GM18907 (cell line): ENCODE data around the gene CYP21A2.
"Not testable (repeated sequence)": the region's sequence is repeated elsewhere in the genome, so short reads cannot be mapped to it uniquely, and the experiment has no call there.

Source experiments
- ATAC-seq: cut with Tn5 transposase; IDR thresholded peaks from one replicate; pipeline ENCODE4 v1.9.1; 2021; ENCODE audit warnings: mild to moderate bottlenecking, moderate library complexity; ENCODE audit not compliant: unreplicated experiment

CYP21A2 gene

GRCh38 chr6:32050562-32050961 lies 12.3 kb downstream of the CYP21A2 start:
- no peak for ATAC-seq

GRCh38 chr6:32052626-32053025 lies 14.4 kb downstream of the CYP21A2 start:
- not testable (repeated sequence) for ATAC-seq

- ATAC-seq, result not testable (repeated sequence)
These were observed 15.1 kb downstream of the CYP21A2 start for GRCh38 chr6:32053314-32053713.

- not testable (repeated sequence) for ATAC-seq
These were observed 17.5 kb downstream of the CYP21A2 start for GRCh38 chr6:32055756-32056155.

- no peak for ATAC-seq
These were observed 18.0 kb downstream of the CYP21A2 start for GRCh38 chr6:32056254-32056653.

- ATAC-seq, result no peak
These were observed 19.8 kb downstream of the CYP21A2 start for GRCh38 chr6:32057966-32058365.

- no peak for ATAC-seq
These were observed 20.3 kb downstream of the CYP21A2 start for GRCh38 chr6:32058511-32058963.

GRCh38 chr6:32060966-32061655 lies 22.9 kb downstream of the CYP21A2 start:
- no peak for ATAC-seq

- no peak for ATAC-seq
These were observed 26.5 kb downstream of the CYP21A2 start for GRCh38 chr6:32064706-32065105.

GRCh38 chr6:32067521-32067920 lies 29.3 kb downstream of the CYP21A2 start:
- ATAC-seq, result not testable (repeated sequence)

- not testable (repeated sequence) for ATAC-seq
These were observed 30.1 kb downstream of the CYP21A2 start for GRCh38 chr6:32068315-32068714.

- ATAC-seq, result no peak
These were observed 30.7 kb downstream of the CYP21A2 start for GRCh38 chr6:32068867-32069266.

GRCh38 chr6:32069460-32069859 lies 31.2 kb downstream of the CYP21A2 start:
- ATAC-seq, result no peak

GRCh38 chr6:32069878-32070515 lies 31.8 kb downstream of the CYP21A2 start:
- ATAC-seq, result no peak

GRCh38 chr6:32070814-32071543 lies 32.8 kb downstream of the CYP21A2 start:
- no peak for ATAC-seq

GRCh38 chr6:32073101-32073500 lies 34.9 kb downstream of the CYP21A2 start:
- ATAC-seq, result no peak

- ATAC-seq, result no peak
These were observed 35.4 kb downstream of the CYP21A2 start for GRCh38 chr6:32073613-32074012.

- ATAC-seq, result no peak
These were observed 36.8 kb downstream of the CYP21A2 start for GRCh38 chr6:32074996-32075532.

- no peak for ATAC-seq
These were observed 37.6 kb downstream of the CYP21A2 start for GRCh38 chr6:32075781-32076180.

- ATAC-seq, result no peak
These were observed 38.1 kb downstream of the CYP21A2 start for GRCh38 chr6:32076321-32076809.

GRCh38 chr6:32079566-32080290 lies 41.5 kb downstream of the CYP21A2 start:
- no peak for ATAC-seq
